ENCODE results near the gene GPR142. TPM values are rescaled to one million over a fixed set of nuclear protein-coding genes. Genes with fewer than 3 reads are reported as not detected.

Gene GPR142
- total RNA-seq, 1 donor from 2014 or later, result not detected

GRCh38 chr17:74417178-74418045 lies 50.1 kb downstream of the GPR142 start:
- no peak for DNase-seq (ENCODE audit: extremely low read depth, low read depth, low spot score)

- no peak for DNase-seq (ENCODE audit: extremely low read depth, low read depth, low spot score)
These were observed 52.7 kb downstream of the GPR142 start for GRCh38 chr17:74419928-74420411.

Other genes starting within 250 kb of the GPR142 start
- 542 and 652 TPM in 2 replicates for gene RPL38, start 163.8 kb upstream of the GPR142 start, total RNA-seq
- gene TTYH2, start 153.9 kb upstream of the GPR142 start, total RNA-seq, result 1.7 and 4.1 TPM in 2 replicates
- gene DNAI2, start 93.3 kb upstream of the GPR142 start, total RNA-seq, result not detected in 2 replicates
- gene KIF19, start 41.3 kb upstream of the GPR142 start, total RNA-seq, result 17.2 and 21.4 TPM in 2 replicates
- gene BTBD17, start 5.6 kb upstream of the GPR142 start, total RNA-seq, result not detected in 2 replicates
- 8.6 and 17.5 TPM in 2 replicates for gene GPRC5C, start 64.6 kb downstream of the GPR142 start, total RNA-seq
- not detected in 2 replicates for gene CD300A, start 99.1 kb downstream of the GPR142 start, total RNA-seq
- not detected in 2 replicates for gene CD300LB, start 164.0 kb downstream of the GPR142 start, total RNA-seq
- gene CD300C, start 178.6 kb downstream of the GPR142 start, total RNA-seq, result not detected in 2 replicates
- not detected in 2 replicates for gene CD300H, start 200.0 kb downstream of the GPR142 start, total RNA-seq
- gene CD300LD, start 224.8 kb downstream of the GPR142 start, total RNA-seq, result not detected in 2 replicates